T47D (cell line): Measurements from ENCODE around the gene CFAP410.
"Not testable (repeated sequence)": the region's sequence is repeated elsewhere in the genome, so short reads cannot be mapped to it uniquely, and the experiment has no call there.

Source experiments
- DNase-seq, 2 experiments: peaks; one replicate each; pipeline versions ENCODE4 v3.0.0 to v3.0.0-alpha.2; 2011 to 2012; ENCODE audit warnings: low read depth in 1 of 2, low spot score in 1 of 2
- JUND ChIP-seq: IDR thresholded peaks from 2 replicates; pipeline ENCODE4 v1.6.1; 2012; ENCODE audit warnings: low read depth
- in situ Hi-C: cut with HindIII; loops from 2 replicates; pipeline ENCODE4 v1.10.0; 2016; ENCODE audit warnings: low sequenced_read_pairs, low pct_unique_long_range_greater_than_20kb

CFAP410 gene

GRCh38 chr21:44291078-44291935, 47.9 kb downstream of the CFAP410 start:
- TF ChIP-seq JUND: no peak
- no peak for DNase-seq
- in situ Hi-C loops: no loop called here

- DNase-seq: no peak
- in situ Hi-C loops: no loop called here
- TF ChIP-seq JUND: no peak
Measured at GRCh38 chr21:44290327-44291077, 48.7 kb downstream of the CFAP410 start.

- in situ Hi-C loops: no loop called here
- no peak for DNase-seq
- no peak for TF ChIP-seq JUND
Measured at GRCh38 chr21:44289381-44290010, 49.7 kb downstream of the CFAP410 start.

GRCh38 chr21:44288251-44289110, 50.7 kb downstream of the CFAP410 start:
- DNase-seq: no peak
- TF ChIP-seq JUND: no peak
- in situ Hi-C loops: no loop called here

GRCh38 chr21:44286716-44287632, 52.2 kb downstream of the CFAP410 start:
- no peak for TF ChIP-seq JUND
- in situ Hi-C loops: no loop called here
- no peak for DNase-seq

GRCh38 chr21:44286086-44286715, 53.0 kb downstream of the CFAP410 start:
- no peak for DNase-seq
- TF ChIP-seq JUND: no peak
- in situ Hi-C loops: no loop called here

GRCh38 chr21:44285138-44285992, 53.8 kb downstream of the CFAP410 start, which contains the start of gene AIRE:
AIRE (plus strand) TSS chr21:44285876; CDS start chr21:44286007, 131 bp downstream.
- no peak for DNase-seq
- in situ Hi-C loops: no loop called here
- TF ChIP-seq JUND: no peak

GRCh38 chr21:44283948-44284347, 55.2 kb downstream of the CFAP410 start:
- DNase-seq: no peak
- no peak for TF ChIP-seq JUND
- in situ Hi-C loops: no loop called here

- in situ Hi-C loops: not testable (repeated sequence)
Measured at GRCh38 chr21:44283211-44283785, 55.9 kb downstream of the CFAP410 start.

GRCh38 chr21:44282370-44282769, 56.8 kb downstream of the CFAP410 start:
- no peak for TF ChIP-seq JUND
- in situ Hi-C loops: no loop called here
- DNase-seq: no peak

More at GRCh38 chr21:44283211-44283785, 55.9 kb downstream of the CFAP410 start:
- not testable (repeated sequence) for DNase-seq
